Neuronal stem cell (in vitro differentiated cells): ENCODE measurements around the gene AGPS.

Source experiments
- DNase-seq: peaks from one replicate; pipeline ENCODE4 v3.0.0-alpha.2; 2013; ENCODE audit warnings: low spot score
- H2AFZ ChIP-seq: one replicate; pipeline ENCODE4 v1.6.1; 2013; ENCODE audit warnings: mild to moderate bottlenecking, low read length, inconsistent platforms
- H2AK5ac ChIP-seq: 2 replicates; pipeline ENCODE4 v1.6.1; 2013; ENCODE audit warnings: low read depth, mild to moderate bottlenecking, inconsistent platforms, low read length, moderate library complexity, mixed read lengths
- H2BK120ac ChIP-seq: 2 replicates; pipeline ENCODE4 v1.6.1; 2013; ENCODE audit warnings: low read depth, mild to moderate bottlenecking, inconsistent platforms, low read length, moderate library complexity, mixed read lengths
- H2BK12ac ChIP-seq: one replicate; pipeline ENCODE4 v1.6.1; 2013; ENCODE audit warnings: low read length, inconsistent platforms
- H2BK15ac ChIP-seq: 2 replicates; pipeline ENCODE4 v1.6.1; 2013; ENCODE audit warnings: mild to moderate bottlenecking, low read length, inconsistent platforms, mixed read lengths
- H2BK5ac ChIP-seq: one replicate; pipeline ENCODE4 v1.6.1; 2013; ENCODE audit warnings: inconsistent platforms, mild to moderate bottlenecking, low read length, moderate library complexity
- H3K14ac ChIP-seq: one replicate; pipeline ENCODE4 v1.6.1; 2013; ENCODE audit warnings: low read length, inconsistent platforms
- H3K18ac ChIP-seq: 2 replicates; pipeline ENCODE4 v1.6.1; 2013; ENCODE audit warnings: low read length, inconsistent platforms
- H3K23ac ChIP-seq: 2 replicates; pipeline ENCODE4 v1.6.1; 2013; ENCODE audit warnings: low read depth, mild to moderate bottlenecking, mixed read lengths, low read length, inconsistent platforms; ENCODE audit not compliant: poor library complexity
- H3K27ac ChIP-seq: replicated peaks from 3 replicates; pipeline ENCODE4 v1.5.1; 2013; ENCODE audit warnings: low read length, inconsistent platforms
- H3K27me3 ChIP-seq, 3 experiments: 2 replicates each; pipeline ENCODE4 v1.6.1; 2013; ENCODE audit warnings: low read length in 3 of 3, mild to moderate bottlenecking in 2 of 3, inconsistent platforms in 1 of 3, low read depth in 1 of 3, mixed read lengths in 1 of 3, moderate library complexity in 1 of 3; ENCODE audit not compliant: control insufficient read depth in 3 of 3, insufficient read depth in 3 of 3
- H3K36me3 ChIP-seq, 2 donors: replicated peaks in 1 of 2; 2 replicates each; pipeline ENCODE4 v1.6.1; 2013; ENCODE audit warnings: low read length in 2 of 2; ENCODE audit not compliant: control insufficient read depth in 2 of 2, insufficient read depth in 2 of 2
- H3K4ac ChIP-seq: 2 replicates; pipeline ENCODE4 v1.6.1; 2013; ENCODE audit warnings: inconsistent platforms, mild to moderate bottlenecking, low read length, moderate library complexity
- H3K4me1 ChIP-seq, 2 donors: 1 replicate in 1 of 2; 2 replicates in 1 of 2; pipeline ENCODE4 v1.6.1; 2013; ENCODE audit warnings: low read length in 2 of 2, low read depth in 1 of 2; ENCODE audit not compliant: control insufficient read depth in 2 of 2, insufficient read depth in 1 of 2
- H3K4me2 ChIP-seq: one replicate; pipeline ENCODE4 v1.6.1; 2013; ENCODE audit warnings: mild to moderate bottlenecking, low read length, inconsistent platforms; ENCODE audit not compliant: insufficient read depth, poor library complexity, severe bottlenecking
- H3K4me3 ChIP-seq, 2 donors: 2 replicates each; pipeline ENCODE4 v1.5.1; 2013; ENCODE audit warnings: low read length in 2 of 2, mild to moderate bottlenecking in 2 of 2, inconsistent platforms in 1 of 2, moderate library complexity in 1 of 2
- H3K79me1 ChIP-seq: one replicate; pipeline ENCODE4 v1.6.1; 2013; ENCODE audit warnings: low read depth, mild to moderate bottlenecking, inconsistent platforms, low read length, moderate library complexity
- H3K9ac ChIP-seq: one replicate; pipeline ENCODE4 v1.6.1; 2013; ENCODE audit warnings: mild to moderate bottlenecking, low read depth, low read length, inconsistent platforms; ENCODE audit not compliant: poor library complexity
- H3K9me3 ChIP-seq, 2 donors: replicated peaks in 1 of 2; 2 replicates each; pipeline versions ENCODE3 to v1.6.1; 2013; ENCODE audit warnings: low read length in 2 of 2, mild to moderate bottlenecking in 2 of 2, inconsistent platforms in 1 of 2, low read depth in 1 of 2, mixed read lengths in 1 of 2, moderate library complexity in 1 of 2; ENCODE audit not compliant: control insufficient read depth in 2 of 2, insufficient read depth in 1 of 2
- H4K8ac ChIP-seq: one replicate; pipeline ENCODE4 v1.6.1; 2013; ENCODE audit warnings: low read depth, mild to moderate bottlenecking, inconsistent platforms, low read length, moderate library complexity
- H4K91ac ChIP-seq: one replicate; pipeline ENCODE4 v1.6.1; 2013; ENCODE audit warnings: low read length, low read depth, mild to moderate bottlenecking, inconsistent platforms; ENCODE audit not compliant: poor library complexity
- WGBS, 2 donors: extraction: QIAGEN DNeasy Blood & Tissue Kit; methylation state at CpG; one replicate each; pipeline ENCODE4 v1.1.7; 2013; ENCODE audit warnings: missing lambda C conversion rate in 2 of 2, mixed read lengths in 1 of 2; ENCODE audit not compliant: insufficient read length in 2 of 2, insufficient replicate concordance in 1 of 2; ENCODE audit errors: extremely low coverage in 2 of 2; 5-methylcytosine and 5-hydroxymethylcytosine counted together

AGPS gene

GRCh38 chr2:177501186-177501585, 108.6 kb downstream of the AGPS start:
- no CpG with 5 or more reads among the region's 1 CpG for WGBS, 2 donors
- no peak for DNase-seq
- Histone ChIP-seq H2AFZ (no peak overlapping the region), H3K23ac (no peak overlapping the region), H3K18ac (no peak overlapping the region), H3K4me1 (no peaks in the 10 kb centered on the region), H2BK12ac (no peak overlapping the region), H3K4me2 (no peak overlapping the region), H3K14ac (no peak overlapping the region), H3K4ac (no peak overlapping the region), H3K27me3 (no peaks in the 10 kb centered on the region), H3K36me3 (peaks cover 0 to 10% of the 10 kb centered on the region in 2 donors), H3K9ac (no peak overlapping the region), H2BK5ac (no peak overlapping the region), H2BK120ac (no peak overlapping the region), H3K9me3 (no peaks in the 10 kb centered on the region), H4K91ac (no peak overlapping the region), H3K4me3 (no peak overlapping the region), H3K27ac (no peak overlapping the region), H2BK15ac (no peak overlapping the region), H4K8ac (no peak overlapping the region), H2AK5ac (no peak overlapping the region), H3K79me1 (no peaks in the 10 kb centered on the region)

GRCh38 chr2:177506505-177506904, 113.9 kb downstream of the AGPS start:
- Histone ChIP-seq H3K4me2 (no peak overlapping the region), H3K27ac (no peak overlapping the region), H3K14ac (no peak overlapping the region), H4K91ac (no peak overlapping the region), H3K23ac (no peak overlapping the region), H3K27me3 (no peaks in the 10 kb centered on the region), H2BK12ac (no peak overlapping the region), H3K4me1 (no peaks in the 10 kb centered on the region), H2AFZ (no peak overlapping the region), H4K8ac (no peak overlapping the region), H3K18ac (no peak overlapping the region), H3K9me3 (no peaks in the 10 kb centered on the region), H2BK5ac (no peak overlapping the region), H3K9ac (no peak overlapping the region), H2AK5ac (no peak overlapping the region), H3K4me3 (no peak overlapping the region), H2BK15ac (no peak overlapping the region), H3K4ac (no peak overlapping the region), H3K36me3 (peaks cover 0 to 23% of the 10 kb centered on the region in 2 donors), H2BK120ac (no peak overlapping the region), H3K79me1 (no peaks in the 10 kb centered on the region)
- DNase-seq = no peak

GRCh38 chr2:177506998-177507397, 114.4 kb downstream of the AGPS start:
- no peak overlapping the region for H3K4ac ChIP-seq
- H2AK5ac ChIP-seq = no peak overlapping the region
- H4K91ac ChIP-seq = no peak overlapping the region
- no peak overlapping the region for H4K8ac ChIP-seq
- no peaks in the 10 kb centered on the region for H3K27me3 ChIP-seq
- H2BK15ac ChIP-seq = no peak overlapping the region
- no peak overlapping the region for H3K14ac ChIP-seq
- no peak overlapping the region for H3K18ac ChIP-seq
- H3K4me3 ChIP-seq = no peak overlapping the region
- no peak overlapping the region for H3K9ac ChIP-seq
- no peak overlapping the region for H2BK5ac ChIP-seq
- H3K4me2 ChIP-seq = no peak overlapping the region
- WGBS, 2 donors = no CpG with 5 or more reads among the region's 2 CpGs
- no peak overlapping the region for H2BK12ac ChIP-seq
- DNase-seq = no peak
- H3K9me3 ChIP-seq = no peaks in the 10 kb centered on the region
- no peak overlapping the region for H3K27ac ChIP-seq
- H2BK120ac ChIP-seq = no peak overlapping the region
- no peaks in the 10 kb centered on the region for H3K79me1 ChIP-seq
- peaks cover 0 to 23% of the 10 kb centered on the region in 2 donors for H3K36me3 ChIP-seq
- no peaks in the 10 kb centered on the region for H3K4me1 ChIP-seq
- H3K23ac ChIP-seq = no peak overlapping the region
- H2AFZ ChIP-seq = no peak overlapping the region

GRCh38 chr2:177516824-177517544, 124.4 kb downstream of the AGPS start:
- Histone ChIP-seq H2BK120ac (no peak overlapping the region), H2AFZ (no peak overlapping the region), H3K4me3 (no peak overlapping the region), H3K14ac (no peak overlapping the region), H2AK5ac (no peak overlapping the region), H3K4me1 (no peaks in the 10 kb centered on the region), H3K23ac (no peak overlapping the region), H3K27me3 (no peaks in the 10 kb centered on the region), H3K4ac (no peak overlapping the region), H3K27ac (no peak overlapping the region), H3K36me3 (peaks cover 0 to 51% of the 10 kb centered on the region in 2 donors), H2BK12ac (no peak overlapping the region), H2BK5ac (no peak overlapping the region), H2BK15ac (no peak overlapping the region), H3K18ac (no peak overlapping the region), H3K9ac (no peak overlapping the region), H4K91ac (no peak overlapping the region), H4K8ac (no peak overlapping the region), H3K79me1 (no peaks in the 10 kb centered on the region), H3K9me3 (no peaks in the 10 kb centered on the region), H3K4me2 (no peak overlapping the region)
- no peak for DNase-seq
- no CpG with 5 or more reads among the region's 4 CpGs for WGBS, 2 donors
